GM19324 (cell line): Measurements from ENCODE around the gene TRPM3.
"Not testable (repeated sequence)": the region's sequence is repeated elsewhere in the genome, so short reads cannot be mapped to it uniquely, and the experiment has no call there.

Experiments used
- ATAC-seq: cut with Tn5 transposase; IDR thresholded peaks from one replicate; pipeline ENCODE4 v1.9.1; 2021; ENCODE audit warnings: mild to moderate bottlenecking, moderate library complexity; ENCODE audit not compliant: unreplicated experiment, low FRiP score

Gene TRPM3

GRCh38 chr9:70688704-70689103, 432.7 kb downstream of the TRPM3 start:
- no peak for ATAC-seq

- ATAC-seq: no peak
These were observed 437.6 kb downstream of the TRPM3 start for GRCh38 chr9:70683841-70684240.

- no peak for ATAC-seq
These were observed 439.1 kb downstream of the TRPM3 start for GRCh38 chr9:70682298-70682697.

GRCh38 chr9:70679845-70680244, 441.6 kb downstream of the TRPM3 start:
- no peak for ATAC-seq

GRCh38 chr9:70678153-70678552, 443.3 kb downstream of the TRPM3 start:
- no peak for ATAC-seq

GRCh38 chr9:70677055-70677735, 444.2 kb downstream of the TRPM3 start:
- no peak for ATAC-seq

- no peak for ATAC-seq
These were observed 445.5 kb downstream of the TRPM3 start for GRCh38 chr9:70675868-70676370.

GRCh38 chr9:70673844-70674243, 447.6 kb downstream of the TRPM3 start:
- ATAC-seq: no peak

- no peak for ATAC-seq
These were observed 449.2 kb downstream of the TRPM3 start for GRCh38 chr9:70672161-70672649.

GRCh38 chr9:70668751-70669150, 452.7 kb downstream of the TRPM3 start:
- ATAC-seq: no peak

GRCh38 chr9:70658765-70659164, 462.7 kb downstream of the TRPM3 start:
- ATAC-seq: no peak

- no peak for ATAC-seq
These were observed 465.1 kb downstream of the TRPM3 start for GRCh38 chr9:70656281-70656680.

- ATAC-seq: no peak
These were observed 467.3 kb downstream of the TRPM3 start for GRCh38 chr9:70654144-70654543.

GRCh38 chr9:70644627-70645026, 476.8 kb downstream of the TRPM3 start:
- not testable (repeated sequence) for ATAC-seq

GRCh38 chr9:70642341-70642740, 479.1 kb downstream of the TRPM3 start:
- no peak for ATAC-seq

GRCh38 chr9:70641631-70642030, 479.8 kb downstream of the TRPM3 start:
- no peak for ATAC-seq

- no peak for ATAC-seq
These were observed 480.4 kb downstream of the TRPM3 start for GRCh38 chr9:70641031-70641430.

GRCh38 chr9:70639853-70640814, 481.3 kb downstream of the TRPM3 start:
- no peak for ATAC-seq

- ATAC-seq: no peak
These were observed 485.6 kb downstream of the TRPM3 start for GRCh38 chr9:70635790-70636189.

- ATAC-seq: no peak
These were observed 486.7 kb downstream of the TRPM3 start for GRCh38 chr9:70634696-70635095.

GRCh38 chr9:70630971-70631370, 490.4 kb downstream of the TRPM3 start:
- no peak for ATAC-seq
